ENCODE results near the gene TINCR. TPM values are rescaled to one million over a fixed set of nuclear protein-coding genes. Genes with fewer than 3 reads are reported as not detected.

TINCR gene
- total RNA-seq, 2 experiments from 2014 or later = 0.38 to 0.53 TPM

DNA sequence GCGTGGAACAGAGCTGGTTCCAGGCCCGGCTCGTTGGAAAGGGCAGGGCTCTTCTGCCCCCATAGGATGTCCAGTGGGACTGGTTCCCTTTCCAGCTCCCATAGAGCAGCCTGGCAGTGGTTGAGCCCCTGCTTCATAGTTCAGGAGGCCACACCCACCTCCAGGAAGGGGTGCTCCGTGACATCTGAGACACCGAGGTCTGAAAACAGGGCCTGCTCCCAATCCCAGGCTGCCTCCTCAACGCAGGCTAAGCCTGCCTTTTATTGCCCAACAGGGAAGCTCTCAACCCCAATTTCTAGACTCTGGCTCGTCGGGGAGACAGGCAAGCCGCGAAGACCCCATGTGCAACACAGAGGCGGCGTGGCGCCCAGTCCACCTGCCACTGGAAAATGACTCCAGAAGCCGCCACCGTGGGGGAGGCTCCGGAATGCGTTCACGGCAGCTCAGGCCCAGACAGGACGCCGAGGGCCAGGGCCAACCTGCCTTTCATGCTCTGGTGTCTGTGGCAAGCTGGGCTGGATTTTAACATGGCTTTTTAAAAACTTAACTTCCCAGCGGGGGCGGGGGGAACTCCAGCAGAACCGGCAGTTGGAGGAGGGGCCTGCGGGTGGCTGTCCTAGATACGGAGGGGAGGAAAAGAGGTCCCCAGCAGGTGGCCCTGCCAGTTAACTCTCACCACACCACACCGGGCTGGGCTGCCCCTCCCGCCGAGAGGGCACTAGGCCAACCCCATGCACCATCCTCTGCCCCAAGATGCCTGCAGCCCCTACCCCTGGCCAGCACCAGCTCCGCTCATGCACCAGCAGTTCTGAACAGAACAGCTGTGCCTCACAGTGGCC, 17.9 kb upstream of the TINCR start:
- peak; percentile 22 for DNase-seq
- Mint-ChIP-seq H3K36me3 (ENCODE audit: low read depth) (peaks cover 34% of the 10 kb centered on the region), H3K9me3 (no peaks in the 10 kb centered on the region), H3K4me3 (no peak overlapping the region), H3K4me1 (peaks cover 7% of the 10 kb centered on the region), H3K27ac (peak overlapping the region; percentile 31), H3K27me3 (no peaks in the 10 kb centered on the region)
- CTCF ChIA-PET = interaction anchor here (1.9 kb wide), 1 partner anchor 218 kb away, joined by 6 read pairs; no protein-coding TSS in a partner anchor
- POLR2A ChIA-PET = interaction anchor here (0.8 kb wide), 1 partner anchor 44 kb away, joined by 3 read pairs; no protein-coding TSS in a partner anchor

DNA sequence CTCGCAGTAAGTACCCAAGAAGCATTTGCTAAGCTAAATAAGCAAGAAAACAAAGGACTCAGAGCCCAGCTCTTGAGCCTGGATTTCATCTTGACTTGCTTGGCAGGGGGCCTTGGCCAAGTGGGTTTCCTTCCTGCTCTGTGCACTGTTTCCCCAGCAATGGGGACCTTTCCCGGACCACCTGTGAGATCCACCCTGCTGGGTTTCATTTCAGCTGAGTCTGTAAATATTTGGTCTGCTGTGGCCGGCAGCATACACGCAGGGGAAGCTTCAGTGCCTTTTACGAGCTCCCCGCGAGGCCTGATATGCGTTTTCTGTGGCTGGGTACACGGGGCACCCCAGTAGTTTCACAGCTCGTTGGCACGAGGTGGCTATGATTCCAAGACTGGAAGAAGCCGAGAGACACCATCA, 12.4 kb upstream of the TINCR start:
- no peak for DNase-seq
- Mint-ChIP-seq H3K36me3 (ENCODE audit: low read depth) (no peaks in the 10 kb centered on the region), H3K9me3 (no peaks in the 10 kb centered on the region), H3K4me1 (peaks cover 7% of the 10 kb centered on the region), H3K4me3 (no peak overlapping the region), H3K27me3 (no peaks in the 10 kb centered on the region), H3K27ac (no peak overlapping the region)
- ChIA-PET POLR2A (no interaction called here), CTCF (interaction anchor here (0.6 kb wide), 1 partner anchor 175 kb away, joined by 3 read pairs; no protein-coding TSS in a partner anchor)

DNA sequence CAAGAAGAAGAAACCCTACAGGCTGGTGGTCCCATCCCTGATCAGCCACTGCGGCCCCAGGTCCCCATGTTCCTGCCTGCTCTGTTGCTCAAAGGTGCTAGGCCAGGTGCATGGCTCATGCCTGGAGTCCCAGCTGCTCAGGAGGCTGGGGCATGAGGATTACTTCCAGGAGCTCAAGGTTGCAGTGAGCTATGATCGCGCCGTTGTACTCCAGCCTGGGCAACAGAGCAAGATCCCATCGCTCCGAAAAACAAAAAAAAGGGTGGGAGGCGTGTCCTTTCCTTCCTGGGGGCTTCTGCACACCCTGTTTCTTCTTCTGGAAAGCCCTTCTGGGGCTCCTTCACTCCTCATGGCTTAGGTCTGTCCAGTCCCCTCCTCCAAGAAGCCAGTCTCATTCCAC, 11.9 kb upstream of the TINCR start:
- ChIA-PET CTCF (no interaction called here), POLR2A (no interaction called here)
- peaks cover 7% of the 10 kb centered on the region for H3K4me1 Mint-ChIP-seq
- no peak overlapping the region for H3K4me3 Mint-ChIP-seq
- H3K36me3 Mint-ChIP-seq (ENCODE audit: low read depth) = no peaks in the 10 kb centered on the region
- no peak overlapping the region for H3K27ac Mint-ChIP-seq
- no peaks in the 10 kb centered on the region for H3K27me3 Mint-ChIP-seq
- H3K9me3 Mint-ChIP-seq = no peaks in the 10 kb centered on the region
- no peak for DNase-seq

DNA sequence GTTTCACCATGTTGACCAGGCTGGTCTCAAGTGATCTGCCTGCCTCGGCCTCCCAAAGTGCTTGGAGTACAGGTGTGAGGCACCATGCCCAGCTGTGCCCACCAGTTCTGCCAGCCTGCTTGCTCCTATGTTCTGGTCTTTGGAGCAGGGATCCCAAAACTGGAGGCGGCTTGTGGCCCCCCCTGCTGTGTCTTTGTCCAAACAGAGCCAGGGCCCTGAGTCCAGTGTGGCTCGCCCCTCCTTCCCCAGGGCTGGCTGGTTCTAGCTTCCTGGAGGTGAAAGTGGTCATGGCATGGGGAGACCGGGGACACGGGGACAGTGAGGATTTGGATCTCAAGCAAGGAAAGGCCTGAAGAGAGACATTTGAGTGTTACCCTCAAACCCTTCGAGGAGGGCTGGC, 11.5 kb upstream of the TINCR start:
- CTCF ChIA-PET = no interaction called here

DNA sequence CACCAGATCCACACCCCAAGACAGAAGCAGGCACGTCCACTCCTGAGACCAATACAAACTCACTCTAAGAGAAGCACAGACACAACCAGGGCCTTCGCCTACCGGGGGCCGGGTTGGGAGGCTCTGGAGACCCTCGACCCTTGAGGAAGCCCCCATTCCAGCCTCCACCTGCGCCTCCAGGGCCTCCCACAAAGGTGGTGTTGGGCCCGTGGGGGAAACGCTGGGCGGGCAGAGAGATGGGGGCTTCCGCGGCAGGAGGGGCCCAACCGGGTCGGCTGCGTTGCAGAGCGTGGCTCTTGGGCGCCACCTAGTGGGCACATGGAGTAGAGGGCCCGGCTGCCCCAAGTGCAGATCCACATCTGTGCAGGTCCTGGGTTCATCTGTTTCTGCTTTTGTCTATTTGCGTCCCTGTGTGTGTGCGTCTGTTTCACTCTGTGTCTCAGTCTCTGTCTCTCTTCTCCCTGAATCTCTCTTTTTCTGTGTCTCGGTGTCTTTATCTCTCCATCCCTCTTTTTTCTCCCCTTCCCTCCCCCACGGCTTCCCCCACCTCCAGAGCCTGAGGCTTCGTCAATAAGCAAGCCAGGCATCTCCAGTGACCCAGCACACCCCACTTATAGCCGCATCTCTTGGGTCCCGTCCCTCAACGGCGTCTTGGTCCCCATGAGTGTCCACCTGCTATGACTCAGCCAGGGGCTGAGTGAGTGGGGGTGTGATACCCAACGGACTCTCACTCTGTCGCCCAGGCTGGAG, 10.5 kb upstream of the TINCR start:
- peaks cover 7% of the 10 kb centered on the region for H3K4me1 Mint-ChIP-seq
- peak; percentile 66 for DNase-seq
- H3K4me3 Mint-ChIP-seq = no peak overlapping the region
- CTCF ChIA-PET = interaction anchor here (0.9 kb wide), 1 partner anchor 525 kb away, joined by 4 read pairs; no protein-coding TSS in a partner anchor
- H3K27ac Mint-ChIP-seq = peak overlapping the region; percentile 58
- H3K9me3 Mint-ChIP-seq = no peaks in the 10 kb centered on the region
- H3K27me3 Mint-ChIP-seq = no peaks in the 10 kb centered on the region
- H3K36me3 Mint-ChIP-seq (ENCODE audit: low read depth) = no peaks in the 10 kb centered on the region
- POLR2A ChIA-PET = no interaction called here

More for the DNA sequence above, 11.5 kb upstream of the TINCR start:
- H3K27ac Mint-ChIP-seq = no peak overlapping the region
- POLR2A ChIA-PET = no interaction called here
- H3K9me3 Mint-ChIP-seq = no peaks in the 10 kb centered on the region
- no peak for DNase-seq
- no peaks in the 10 kb centered on the region for H3K27me3 Mint-ChIP-seq
- peaks cover 7% of the 10 kb centered on the region for H3K4me1 Mint-ChIP-seq
- no peak overlapping the region for H3K4me3 Mint-ChIP-seq
- H3K36me3 Mint-ChIP-seq (ENCODE audit: low read depth) = no peaks in the 10 kb centered on the region

DNA sequence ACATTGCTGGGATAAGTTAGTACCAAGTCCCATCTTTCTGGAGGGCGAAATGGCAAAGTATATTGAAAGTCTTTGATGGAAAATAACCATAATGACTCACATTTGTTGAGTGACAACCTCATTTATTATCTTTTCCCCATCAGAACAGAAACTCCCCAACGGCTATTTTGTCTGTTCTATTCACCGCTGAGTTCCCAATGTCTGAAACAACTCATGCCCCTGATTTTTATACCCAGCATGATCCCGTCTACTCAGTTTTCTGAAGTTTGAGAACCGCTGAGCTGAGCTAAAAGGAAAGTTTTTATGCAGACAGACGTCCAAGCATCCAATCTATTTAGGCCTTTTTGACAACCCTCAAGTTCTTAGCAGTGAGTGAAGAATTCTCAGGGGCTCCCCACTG, 7.8 kb upstream of the TINCR start:
- POLR2A ChIA-PET = no interaction called here
- no peaks in the 10 kb centered on the region for H3K36me3 Mint-ChIP-seq (ENCODE audit: low read depth)
- peaks cover 7% of the 10 kb centered on the region for H3K4me1 Mint-ChIP-seq
- no peak for DNase-seq
- no peaks in the 10 kb centered on the region for H3K27me3 Mint-ChIP-seq
- no peak overlapping the region for H3K27ac Mint-ChIP-seq
- CTCF ChIA-PET = no interaction called here
- no peak overlapping the region for H3K4me3 Mint-ChIP-seq
- no peaks in the 10 kb centered on the region for H3K9me3 Mint-ChIP-seq

DNA sequence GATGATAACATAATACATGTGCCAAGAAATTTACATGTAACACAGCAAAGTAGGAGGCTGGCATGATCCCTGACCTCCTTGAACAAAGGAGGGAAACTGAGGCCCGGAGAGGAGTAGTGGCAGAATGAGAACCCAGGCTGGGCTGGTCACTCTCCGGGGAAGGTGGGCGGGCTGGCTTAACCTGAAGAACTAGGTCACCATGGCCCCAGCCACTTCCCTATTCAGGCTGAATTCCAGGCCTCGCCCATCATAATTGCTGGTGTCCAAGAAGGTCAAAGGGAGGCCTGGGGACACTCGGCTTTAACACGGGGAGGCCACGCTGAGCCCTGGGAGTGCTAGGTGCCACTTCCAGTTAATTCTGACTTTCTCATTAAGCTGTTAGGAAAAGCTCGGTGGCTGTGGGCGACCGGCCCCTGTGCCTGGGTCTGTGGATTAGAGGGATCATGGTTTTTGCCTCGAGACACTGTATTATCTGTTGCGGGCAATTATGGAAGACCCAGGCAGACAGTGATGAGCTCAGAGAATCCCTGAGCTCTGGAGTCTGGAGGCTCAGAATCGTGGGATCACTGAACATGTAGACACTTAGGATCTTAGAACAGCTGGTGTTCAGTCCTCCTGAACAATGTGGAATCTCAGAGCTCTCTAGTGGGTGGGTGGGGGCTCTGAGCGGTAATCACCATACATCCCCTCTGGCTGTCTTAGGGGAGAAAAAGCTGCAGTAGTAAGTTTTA, 5.0 kb upstream of the TINCR start:
- H3K27ac Mint-ChIP-seq = no peak overlapping the region
- ChIA-PET CTCF (no interaction called here), POLR2A (no interaction called here)
- H3K9me3 Mint-ChIP-seq = no peaks in the 10 kb centered on the region
- peaks cover 4% of the 10 kb centered on the region for H3K27me3 Mint-ChIP-seq
- H3K4me3 Mint-ChIP-seq = no peak overlapping the region
- DNase-seq = no peak
- peaks cover 5% of the 10 kb centered on the region for H3K4me1 Mint-ChIP-seq
- no peaks in the 10 kb centered on the region for H3K36me3 Mint-ChIP-seq (ENCODE audit: low read depth)

DNA sequence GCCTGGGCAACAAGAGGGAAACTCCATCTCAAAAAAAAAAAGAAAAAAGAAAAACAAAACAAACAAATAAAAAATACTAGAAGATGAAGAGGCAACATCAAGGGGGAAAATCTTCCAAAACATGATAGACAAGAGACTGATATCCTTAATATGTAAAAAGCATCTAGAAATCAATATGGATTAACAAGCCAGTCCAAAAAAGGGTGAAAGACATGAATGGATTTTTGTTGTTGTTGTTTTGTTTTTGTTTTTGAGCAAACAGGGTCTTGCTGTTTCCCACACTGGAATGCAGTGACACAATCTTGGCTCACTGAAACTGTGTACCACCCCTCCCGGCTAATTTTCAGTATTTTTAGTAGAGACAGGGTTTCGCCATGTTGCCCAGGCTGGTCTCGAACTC, 4.0 kb upstream of the TINCR start:
- no peaks in the 10 kb centered on the region for H3K9me3 Mint-ChIP-seq
- peaks cover 4% of the 10 kb centered on the region for H3K27me3 Mint-ChIP-seq
- peaks cover 5% of the 10 kb centered on the region for H3K4me1 Mint-ChIP-seq
- H3K4me3 Mint-ChIP-seq = no peak overlapping the region
- ChIA-PET POLR2A (no interaction called here), CTCF (no interaction called here)
- H3K27ac Mint-ChIP-seq = no peak overlapping the region
- no peaks in the 10 kb centered on the region for H3K36me3 Mint-ChIP-seq (ENCODE audit: low read depth)
- no peak for DNase-seq

DNA sequence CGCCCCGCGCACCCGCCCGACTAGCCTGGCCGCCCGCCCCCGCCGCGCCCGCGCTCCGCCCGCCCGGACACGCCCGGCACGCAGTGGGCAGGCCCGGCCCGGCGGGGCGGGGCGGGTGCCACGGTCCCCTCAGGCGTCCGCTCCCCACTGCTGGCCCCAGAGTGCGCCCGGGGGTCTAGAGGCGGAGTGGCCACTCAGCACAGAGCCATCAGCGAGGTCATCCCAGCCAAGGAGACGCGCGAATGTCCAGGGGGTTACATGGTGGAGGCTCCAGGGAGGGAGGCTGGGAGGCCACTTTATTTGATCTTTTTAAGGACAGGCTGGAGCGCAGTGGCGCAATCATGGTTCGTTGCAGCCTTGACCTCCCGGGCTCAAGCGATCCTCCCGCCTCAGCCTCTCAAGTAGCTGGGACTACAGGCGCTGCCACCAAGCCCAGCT, 236 bp upstream of the TINCR start:
- Mint-ChIP-seq H3K4me3 (no peak overlapping the region), H3K36me3 (ENCODE audit: low read depth) (no peaks in the 10 kb centered on the region), H3K4me1 (no peaks in the 10 kb centered on the region), H3K9me3 (no peaks in the 10 kb centered on the region), H3K27ac (no peak overlapping the region), H3K27me3 (peaks cover 4% of the 10 kb centered on the region)
- CTCF ChIA-PET = interaction anchor here (0.6 kb wide), 1 partner anchor 13 kb away, joined by 3 read pairs; no protein-coding TSS in a partner anchor
- POLR2A ChIA-PET = no interaction called here
- no peak for DNase-seq

DNA sequence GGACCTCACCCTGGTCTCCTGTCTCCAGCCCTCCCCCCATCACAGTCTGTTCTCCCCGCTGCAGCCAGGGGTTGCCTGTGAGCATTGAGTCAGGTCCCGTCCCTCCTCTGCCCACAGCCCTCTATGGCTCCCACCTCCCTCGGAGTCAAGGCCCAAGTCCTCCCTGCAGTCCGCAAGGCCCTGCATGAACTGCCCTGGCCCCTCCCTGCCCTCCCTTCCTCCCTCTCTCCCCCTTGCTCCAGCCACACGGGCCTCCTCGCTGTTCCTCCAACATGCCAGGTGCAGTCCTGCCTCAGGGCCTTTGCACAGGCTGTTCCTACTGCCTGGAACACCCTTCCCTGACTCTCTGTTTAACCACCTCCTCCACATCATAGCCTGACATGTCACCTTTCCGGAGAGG, 2.8 kb downstream of the TINCR start:
- Mint-ChIP-seq H3K9me3 (peaks cover 13% of the 10 kb centered on the region), H3K4me1 (no peaks in the 10 kb centered on the region), H3K36me3 (ENCODE audit: low read depth) (no peaks in the 10 kb centered on the region), H3K4me3 (no peak overlapping the region), H3K27me3 (peaks cover 4% of the 10 kb centered on the region), H3K27ac (no peak overlapping the region)
- ChIA-PET POLR2A (no interaction called here), CTCF (no interaction called here)
- DNase-seq = no peak

DNA sequence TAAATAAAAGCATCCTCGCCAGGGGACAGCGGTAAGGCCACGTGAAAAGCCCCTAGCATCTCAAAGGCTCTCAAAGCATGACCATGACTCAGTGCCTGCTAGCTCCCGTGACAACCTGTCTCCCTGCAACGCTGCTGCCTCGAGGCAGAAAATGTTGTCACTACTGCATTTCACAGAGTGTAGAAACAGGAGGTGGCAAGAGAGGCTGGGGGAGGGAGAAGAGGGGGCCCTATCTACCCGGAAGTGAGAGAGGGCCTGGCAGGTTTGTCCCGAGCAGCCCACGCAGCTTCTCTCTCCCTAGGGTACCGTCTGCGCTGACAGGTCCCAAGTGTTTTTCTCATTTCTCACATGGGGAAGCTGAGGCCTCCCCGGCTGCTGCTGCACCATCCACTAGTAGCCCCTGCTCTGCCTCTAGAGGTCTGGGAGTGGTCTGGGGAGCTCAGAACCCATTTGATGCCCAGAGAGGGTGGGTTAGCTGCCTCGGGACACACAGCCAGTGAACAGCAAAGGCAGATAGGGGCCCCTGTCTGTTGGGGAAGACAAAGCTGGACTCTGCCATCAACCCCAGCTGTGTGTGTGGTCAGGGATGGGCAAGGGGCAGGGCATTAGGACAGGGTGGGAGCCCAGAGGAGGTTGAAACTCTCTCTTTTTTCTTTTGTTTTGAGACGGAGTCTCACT, 3.7 kb downstream of the TINCR start:
- ChIA-PET POLR2A (no interaction called here), CTCF (no interaction called here)
- H3K4me1 Mint-ChIP-seq = no peaks in the 10 kb centered on the region
- no peak for DNase-seq
- H3K36me3 Mint-ChIP-seq (ENCODE audit: low read depth) = no peaks in the 10 kb centered on the region
- peaks cover 4% of the 10 kb centered on the region for H3K27me3 Mint-ChIP-seq
- H3K4me3 Mint-ChIP-seq = no peak overlapping the region
- H3K27ac Mint-ChIP-seq = no peak overlapping the region
- H3K9me3 Mint-ChIP-seq = peaks cover 13% of the 10 kb centered on the region

DNA sequence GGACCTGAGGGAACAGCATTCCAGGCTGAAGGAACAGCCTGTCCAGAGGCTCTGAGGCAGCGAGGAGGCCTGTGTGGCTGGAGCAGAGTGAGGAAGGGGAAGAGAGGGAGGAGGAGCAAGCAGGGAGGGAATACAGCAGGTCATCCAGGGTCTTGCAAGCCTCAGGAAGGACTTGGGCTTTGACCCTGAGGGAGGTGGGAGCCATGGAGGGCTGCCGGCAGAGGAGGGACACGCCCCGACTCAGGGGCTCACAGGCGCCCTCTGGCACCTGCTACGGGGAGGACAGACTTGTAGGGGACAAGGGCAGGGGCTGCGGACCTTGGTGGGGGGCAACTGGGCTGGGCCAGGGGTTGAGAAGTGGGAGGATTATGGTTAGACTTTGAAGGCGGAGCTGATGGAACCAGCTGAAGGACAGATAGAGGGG, 4.7 kb downstream of the TINCR start:
- H3K9me3 Mint-ChIP-seq = peaks cover 13% of the 10 kb centered on the region
- peaks cover under 1% of the 10 kb centered on the region for H3K27me3 Mint-ChIP-seq
- CTCF ChIA-PET = no interaction called here
- POLR2A ChIA-PET = no interaction called here
- DNase-seq = no peak
- no peaks in the 10 kb centered on the region for H3K36me3 Mint-ChIP-seq (ENCODE audit: low read depth)
- no peak overlapping the region for H3K27ac Mint-ChIP-seq
- H3K4me1 Mint-ChIP-seq = no peaks in the 10 kb centered on the region
- H3K4me3 Mint-ChIP-seq = no peak overlapping the region

DNA sequence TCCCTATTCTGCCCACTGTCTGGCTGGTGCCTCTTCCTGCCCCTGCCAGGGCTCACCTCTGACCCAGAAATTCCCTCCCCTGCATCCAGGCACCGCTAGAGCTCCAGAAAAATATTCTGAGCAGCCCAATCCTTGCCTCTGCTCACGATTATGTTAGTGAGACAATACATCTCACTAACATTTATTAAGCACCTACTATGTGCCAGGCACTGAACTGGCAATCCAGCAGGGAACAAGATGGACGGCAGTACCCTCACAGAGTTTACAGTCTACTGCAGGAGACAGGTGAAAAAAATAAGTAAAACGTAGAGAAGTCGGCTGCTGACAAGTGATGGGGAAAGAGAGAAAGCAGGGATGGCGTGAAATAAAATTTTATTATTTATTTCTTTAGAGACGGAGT, 5.5 kb downstream of the TINCR start:
- CTCF ChIA-PET = interaction anchor here (0.7 kb wide), 1 partner anchor 12 kb away, joined by 3 read pairs; no protein-coding TSS in a partner anchor
- no peaks in the 10 kb centered on the region for H3K36me3 Mint-ChIP-seq (ENCODE audit: low read depth)
- H3K9me3 Mint-ChIP-seq = peaks cover 13% of the 10 kb centered on the region
- POLR2A ChIA-PET = no interaction called here
- DNase-seq = no peak
- H3K4me3 Mint-ChIP-seq = no peak overlapping the region
- no peak overlapping the region for H3K27ac Mint-ChIP-seq
- no peaks in the 10 kb centered on the region for H3K4me1 Mint-ChIP-seq
- H3K27me3 Mint-ChIP-seq = no peaks in the 10 kb centered on the region

Measured in activated CD4-positive, alpha-beta memory T cell treated with anti-CD3 and anti-CD28 coated beads, Interleukin-2, amount 10 ng/mL, durations not matched to agents 7 days and 5 days (primary cell).